Calu3 (cell line): ENCODE data around the gene PDE6B. TPM values are rescaled to one million over a fixed set of nuclear protein-coding genes. Genes with fewer than 3 reads are reported as not detected.

Source experiments
- BruUV-seq: library from RNA; stranded (reverse); fragments of 400-500 nt; replicated peaks from 2 replicates; lab custom pipeline; 2021; lab: Mats Ljungman, UMichigan
- CTCF ChIA-PET: fragments of 300-600 bp; sonication (Branson Sonifier 250); formaldehyde crosslinking; loops from one replicate; lab custom pipeline; 2022; ENCODE audit warnings: antibody characterized with exemption; lab: Charles Lee
- DNase-seq: peaks from one replicate; pipeline ENCODE4 v3.0.0; 2022
- H3K27ac Mint-ChIP-seq: one replicate; pipeline ENCODE4 v1.8.0; 2022; ENCODE audit warnings: mixed read lengths; ENCODE audit not compliant: unreplicated experiment
- H3K27me3 Mint-ChIP-seq: one replicate; pipeline ENCODE4 v1.8.0; 2022; ENCODE audit warnings: mixed read lengths; ENCODE audit not compliant: unreplicated experiment
- H3K36me3 Mint-ChIP-seq: one replicate; pipeline ENCODE4 v1.8.0; 2022; ENCODE audit warnings: mild to moderate bottlenecking, moderate library complexity, mixed read lengths; ENCODE audit not compliant: insufficient read depth, unreplicated experiment
- H3K4me1 Mint-ChIP-seq: one replicate; pipeline ENCODE4 v1.8.0; 2022; ENCODE audit warnings: mild to moderate bottlenecking, low read depth, mixed read lengths; ENCODE audit not compliant: unreplicated experiment
- H3K4me3 Mint-ChIP-seq: one replicate; pipeline ENCODE4 v1.8.0; 2022; ENCODE audit warnings: mild to moderate bottlenecking, low read depth, moderate library complexity, mixed read lengths; ENCODE audit not compliant: unreplicated experiment
- H3K9me3 Mint-ChIP-seq: one replicate; pipeline ENCODE4 v1.8.0; 2022; ENCODE audit warnings: low read depth, mixed read lengths; ENCODE audit not compliant: unreplicated experiment
- CTCF ChIP-seq: fragments of 200-600 bp; IDR thresholded peaks from one replicate; pipeline ENCODE4 v1.8.0; 2022; ENCODE audit warnings: antibody characterized with exemption; ENCODE audit not compliant: unreplicated experiment
- intact Hi-C: fragments of 100-400 bp; cut with micrococcal nuclease; formaldehyde crosslinking; loops from one replicate; pipeline ENCODE4 v1.10.0; 2022; ENCODE audit not compliant: unreplicated experiment
- total RNA-seq: library from RNA; stranded (reverse); gene quantifications from 2 replicates; pipeline ENCODE4 v1.2.3, GENCODE V29; 2022

Gene PDE6B
- total RNA-seq, 1 experiment from 2014 or later: not detected

DNA sequence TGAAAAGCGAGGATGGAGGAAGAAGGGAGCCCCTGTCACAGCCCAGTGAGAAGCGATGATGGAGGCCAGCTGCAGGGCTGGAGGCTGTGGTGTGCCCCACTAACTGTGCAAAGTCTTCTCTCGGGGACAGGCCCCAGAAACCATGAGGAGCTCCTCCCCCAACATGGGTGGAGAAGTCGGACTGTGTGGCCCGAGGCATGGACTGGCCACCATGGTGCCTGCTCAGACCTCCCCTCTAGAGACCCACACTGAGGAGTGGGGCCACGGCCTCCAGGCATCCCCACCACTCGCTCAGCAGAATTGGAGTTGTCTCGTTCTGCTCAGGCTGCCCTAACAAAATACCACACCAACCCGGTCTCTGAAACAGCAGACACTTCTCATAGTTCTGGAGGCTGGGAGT, 12.2 kb upstream of the PDE6B start:
- no TSS peak for BruUV-seq
- Mint-ChIP-seq H3K9me3 (peaks cover 7% of the 10 kb centered on the region), H3K4me1 (no peaks in the 10 kb centered on the region), H3K4me3 (no peak overlapping the region), H3K27ac (no peak overlapping the region), H3K27me3 (peaks cover 44% of the 10 kb centered on the region), H3K36me3 (peaks cover 3% of the 10 kb centered on the region)
- no peak for TF ChIP-seq CTCF
- CTCF ChIA-PET: no interaction called here
- intact Hi-C loops: no loop called here
- DNase-seq: no peak

DNA sequence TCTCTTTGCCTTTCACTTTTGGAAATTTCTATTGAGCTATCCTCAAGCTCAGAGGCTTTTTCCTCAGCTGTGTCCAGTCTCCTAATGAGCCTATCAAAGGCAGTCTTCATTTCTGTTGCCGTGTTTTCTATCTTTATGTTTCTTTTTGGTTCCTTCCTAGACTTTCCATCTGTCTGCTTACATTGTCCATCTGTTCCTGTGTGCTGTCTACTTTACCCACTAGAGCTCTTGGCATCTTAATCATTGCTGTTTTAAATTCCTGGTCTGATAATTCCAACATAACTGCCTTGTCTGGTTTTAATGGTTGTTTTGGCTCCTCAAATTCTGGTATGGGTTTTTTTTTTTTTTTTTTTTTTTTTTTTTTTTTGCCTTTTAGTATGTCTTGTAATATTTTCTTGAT, 9.3 kb upstream of the PDE6B start:
- BruUV-seq: no TSS peak
- intact Hi-C loops: no loop called here
- no peaks in the 10 kb centered on the region for H3K4me1 Mint-ChIP-seq
- CTCF ChIA-PET: no interaction called here
- peaks cover 2% of the 10 kb centered on the region for H3K9me3 Mint-ChIP-seq
- no peak for DNase-seq
- peaks cover 29% of the 10 kb centered on the region for H3K27me3 Mint-ChIP-seq
- no peak overlapping the region for H3K4me3 Mint-ChIP-seq
- no peaks in the 10 kb centered on the region for H3K36me3 Mint-ChIP-seq
- no peak overlapping the region for H3K27ac Mint-ChIP-seq
- no peak for TF ChIP-seq CTCF

- Mint-ChIP-seq H3K4me1 (no peaks in the 10 kb centered on the region), H3K27me3 (peaks cover 29% of the 10 kb centered on the region), H3K36me3 (no peaks in the 10 kb centered on the region), H3K4me3 (no peak overlapping the region), H3K27ac (no peak overlapping the region), H3K9me3 (peaks cover 2% of the 10 kb centered on the region)
- intact Hi-C loops: no loop called here
- CTCF ChIA-PET: no interaction called here
- DNase-seq: no peak
- TF ChIP-seq CTCF: no peak
- no TSS peak for BruUV-seq
These were observed 8.3 kb upstream of the PDE6B start for GRCh38 chr4:616911-617643.

DNA sequence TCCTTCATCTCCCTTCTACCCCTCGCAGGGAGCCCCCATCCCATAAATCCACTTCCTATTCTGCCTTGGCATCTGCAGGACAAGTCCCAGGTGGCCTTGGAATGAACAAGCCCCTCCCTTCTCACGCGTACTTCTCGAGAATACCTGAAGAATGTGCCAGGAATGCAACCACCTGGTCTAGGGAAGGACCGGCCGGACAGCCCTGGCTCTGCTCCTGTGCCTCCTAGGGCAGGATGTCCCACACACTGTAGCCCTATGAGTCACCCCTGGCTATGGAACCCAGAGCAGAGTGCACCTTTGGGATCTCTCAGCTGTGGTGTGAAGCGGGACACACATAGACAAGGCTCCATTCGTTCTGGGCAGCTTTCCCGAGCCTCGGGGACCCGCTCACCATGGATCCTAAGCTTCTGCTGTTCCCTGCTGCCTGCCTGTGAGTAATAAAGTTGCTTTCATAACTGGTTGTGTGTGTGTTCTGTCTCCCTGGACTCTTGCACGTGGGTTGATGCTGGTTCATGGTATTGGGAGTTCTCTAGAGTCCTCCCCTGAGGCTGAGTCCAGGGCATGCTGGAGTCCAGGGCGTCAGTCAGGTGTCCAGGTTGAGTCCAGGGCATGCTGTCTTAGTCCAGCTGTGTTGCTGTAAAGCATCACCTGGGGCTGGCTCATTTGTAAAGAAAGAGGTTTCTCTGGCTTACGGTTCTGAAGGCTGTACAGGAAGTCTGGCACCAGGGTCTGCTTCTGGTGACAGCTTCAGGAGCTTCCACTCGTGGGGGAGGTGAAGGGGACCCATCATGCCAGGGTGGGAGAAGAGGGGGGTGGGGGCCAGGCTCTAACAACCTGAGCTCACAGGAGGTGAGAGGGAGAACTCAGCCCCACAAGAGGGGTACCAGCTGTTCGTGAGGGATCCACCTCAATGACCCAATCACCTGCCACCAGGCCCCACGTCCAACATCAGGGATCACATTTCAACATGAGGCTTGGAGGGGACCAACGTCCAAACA, 7.4 kb upstream of the PDE6B start:
- H3K9me3 Mint-ChIP-seq: peaks cover 2% of the 10 kb centered on the region
- no peak for TF ChIP-seq CTCF
- intact Hi-C loops: no loop called here
- peak; percentile 27 for DNase-seq
- H3K4me1 Mint-ChIP-seq: no peaks in the 10 kb centered on the region
- no TSS peak for BruUV-seq
- H3K27ac Mint-ChIP-seq: no peak overlapping the region
- CTCF ChIA-PET: interaction anchor here (0.8 kb wide), 1 partner anchor 9 kb away, joined by 5 read pairs; no protein-coding TSS in a partner anchor
- no peaks in the 10 kb centered on the region for H3K36me3 Mint-ChIP-seq
- peaks cover 29% of the 10 kb centered on the region for H3K27me3 Mint-ChIP-seq
- no peak overlapping the region for H3K4me3 Mint-ChIP-seq
